Measurements from ENCODE around the gene PDE4B. TPM values are rescaled to one million over a fixed set of nuclear protein-coding genes. Genes with fewer than 3 reads are reported as not detected.

PDE4B gene
- total RNA-seq, 2 donors from 2014 or later: 1.6 to 12.2 TPM

DNA sequence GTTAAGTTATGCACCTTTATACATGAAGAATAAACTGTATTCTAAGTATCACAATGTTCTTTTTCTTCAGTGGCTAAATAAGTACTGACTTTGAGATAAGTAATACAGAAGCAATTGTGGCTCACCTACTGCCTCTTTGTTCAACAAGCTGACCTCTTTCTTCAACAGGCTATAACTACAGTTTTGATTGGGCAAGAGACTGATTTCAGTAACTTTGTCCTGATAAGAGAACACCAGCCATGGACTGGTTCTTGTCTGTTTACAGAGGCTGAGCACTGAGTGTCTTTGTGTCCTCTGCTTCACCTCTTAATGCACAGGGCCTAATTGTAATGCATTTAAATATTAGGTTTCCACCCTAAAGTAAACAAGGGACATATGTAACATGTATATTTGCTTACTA lies 34.6 kb upstream of the PDE4B start:
- H3K27me3 ChIP-seq: no peaks in the 10 kb centered on the region
- TF ChIP-seq POLR2A (IDR thresholded peaks at IDR 0.05): no peak
- TF ChIP-seq, protein P1, sequence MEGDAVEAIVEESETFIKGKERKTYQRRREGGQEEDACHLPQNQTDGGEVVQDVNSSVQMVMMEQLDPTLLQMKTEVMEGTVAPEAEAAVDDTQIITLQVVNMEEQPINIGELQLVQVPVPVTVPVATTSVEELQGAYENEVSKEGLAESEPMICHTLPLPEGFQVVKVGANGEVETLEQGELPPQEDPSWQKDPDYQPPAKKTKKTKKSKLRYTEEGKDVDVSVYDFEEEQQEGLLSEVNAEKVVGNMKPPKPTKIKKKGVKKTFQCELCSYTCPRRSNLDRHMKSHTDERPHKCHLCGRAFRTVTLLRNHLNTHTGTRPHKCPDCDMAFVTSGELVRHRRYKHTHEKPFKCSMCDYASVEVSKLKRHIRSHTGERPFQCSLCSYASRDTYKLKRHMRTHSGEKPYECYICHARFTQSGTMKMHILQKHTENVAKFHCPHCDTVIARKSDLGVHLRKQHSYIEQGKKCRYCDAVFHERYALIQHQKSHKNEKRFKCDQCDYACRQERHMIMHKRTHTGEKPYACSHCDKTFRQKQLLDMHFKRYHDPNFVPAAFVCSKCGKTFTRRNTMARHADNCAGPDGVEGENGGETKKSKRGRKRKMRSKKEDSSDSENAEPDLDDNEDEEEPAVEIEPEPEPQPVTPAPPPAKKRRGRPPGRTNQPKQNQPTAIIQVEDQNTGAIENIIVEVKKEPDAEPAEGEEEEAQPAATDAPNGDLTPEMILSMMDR (IDR thresholded peaks at IDR 0.05): no peak
- H3K4me1 ChIP-seq: peaks cover 17% of the 10 kb centered on the region
- intact Hi-C loops (cut with DNase I): no loop called here
- DNase-seq (no peak), ATAC-seq (no peak)
- H3K36me3 ChIP-seq (replicated peaks in 1 of 2; ENCODE audit: insufficient read depth in 1 of 2, low read depth in 2 of 2): no peaks in the 10 kb centered on the region
- H3K9me3 ChIP-seq: no peaks in the 10 kb centered on the region
- no peak overlapping the region for H3K27ac ChIP-seq
- no peak overlapping the region for H3K4me3 ChIP-seq

DNA sequence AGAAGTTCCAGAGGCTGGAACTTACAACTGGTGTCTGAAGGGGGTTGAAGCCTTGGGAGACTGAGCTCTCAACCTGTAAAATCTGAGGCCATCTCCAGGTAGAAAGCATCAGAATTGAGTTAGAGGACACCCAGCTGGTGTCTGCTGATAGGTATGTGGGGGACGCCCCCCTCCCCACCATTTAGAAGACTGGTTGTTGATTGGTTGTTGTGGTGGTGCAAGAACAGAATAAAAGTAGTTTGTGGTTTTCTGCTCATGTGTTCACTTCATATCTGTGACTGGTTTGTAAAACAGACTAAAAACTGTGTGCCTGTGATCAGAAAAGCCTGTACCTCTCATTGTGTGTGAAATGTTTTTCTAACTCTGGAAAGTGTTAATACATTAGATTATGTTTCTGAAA lies 33.2 kb upstream of the PDE4B start:
- H3K9me3 ChIP-seq: no peaks in the 10 kb centered on the region
- intact Hi-C loops (cut with DNase I): no loop called here
- 60 to 75% methylated on average over 1 of the region's 1 CpG for WGBS, 2 donors
- TF ChIP-seq, protein P1 (IDR thresholded peaks at IDR 0.05): no peak
- no peak for TF ChIP-seq POLR2A (IDR thresholded peaks at IDR 0.05)
- no peak overlapping the region for H3K27ac ChIP-seq
- H3K4me3 ChIP-seq: no peak overlapping the region
- H3K4me1 ChIP-seq: peaks cover 17% of the 10 kb centered on the region
- H3K27me3 ChIP-seq: no peaks in the 10 kb centered on the region
- no peak for DNase-seq
- ATAC-seq: no peak
- H3K36me3 ChIP-seq (replicated peaks in 1 of 2; ENCODE audit: insufficient read depth in 1 of 2, low read depth in 2 of 2): no peaks in the 10 kb centered on the region

DNA sequence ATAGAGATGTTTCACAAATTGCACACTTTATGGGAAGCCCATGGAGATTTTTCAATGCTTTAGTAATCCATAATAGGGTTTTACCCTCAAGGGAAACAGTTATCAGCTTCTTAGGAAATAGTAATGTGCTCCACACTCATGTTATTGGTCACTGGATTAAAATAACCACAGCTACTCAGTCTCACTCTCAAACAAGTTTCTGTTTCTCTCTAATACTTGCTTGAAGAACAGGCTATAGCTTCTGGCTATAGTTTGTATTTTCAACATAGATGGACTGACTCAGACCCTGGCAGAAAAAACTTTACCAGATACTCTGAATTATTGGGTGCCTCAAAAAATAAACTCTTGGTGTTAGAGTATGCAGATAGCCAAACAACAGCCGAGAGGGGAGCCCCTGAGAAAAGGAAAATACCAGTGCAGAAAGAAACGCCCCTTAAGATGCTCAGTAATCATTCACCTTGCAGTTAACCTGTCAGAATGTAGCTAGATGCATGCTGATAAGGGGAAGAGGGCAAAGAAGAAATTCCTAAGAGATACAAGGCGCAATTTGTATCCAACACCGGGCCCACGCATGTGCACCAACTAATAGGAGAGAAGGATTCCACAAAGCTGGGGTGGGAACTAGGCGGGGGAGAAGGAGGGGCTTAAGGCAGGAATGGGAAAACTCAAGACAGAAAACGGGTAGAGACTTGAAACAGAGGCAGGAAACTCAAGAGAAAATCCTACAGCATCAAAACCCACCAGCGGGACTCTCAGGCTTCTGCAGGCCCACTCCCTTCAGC lies 30.4 kb upstream of the PDE4B start:
- TF ChIP-seq, protein P1 (IDR thresholded peaks at IDR 0.05): no peak
- no peak for TF ChIP-seq POLR2A (IDR thresholded peaks at IDR 0.05)
- Histone ChIP-seq H3K27me3 (no peaks in the 10 kb centered on the region), H3K4me1 (peaks cover 6% of the 10 kb centered on the region), H3K9me3 (no peaks in the 10 kb centered on the region), H3K4me3 (no peak overlapping the region), H3K27ac (no peak overlapping the region), H3K36me3 (replicated peaks in 1 of 2; ENCODE audit: insufficient read depth in 1 of 2, low read depth in 2 of 2) (no peaks in the 10 kb centered on the region)
- intact Hi-C loops (cut with DNase I): no loop called here
- 67 to 72% methylated on average over 8 of the region's 8 CpGs for WGBS, 2 donors
- DNase-seq (no peak), ATAC-seq (no peak)

DNA sequence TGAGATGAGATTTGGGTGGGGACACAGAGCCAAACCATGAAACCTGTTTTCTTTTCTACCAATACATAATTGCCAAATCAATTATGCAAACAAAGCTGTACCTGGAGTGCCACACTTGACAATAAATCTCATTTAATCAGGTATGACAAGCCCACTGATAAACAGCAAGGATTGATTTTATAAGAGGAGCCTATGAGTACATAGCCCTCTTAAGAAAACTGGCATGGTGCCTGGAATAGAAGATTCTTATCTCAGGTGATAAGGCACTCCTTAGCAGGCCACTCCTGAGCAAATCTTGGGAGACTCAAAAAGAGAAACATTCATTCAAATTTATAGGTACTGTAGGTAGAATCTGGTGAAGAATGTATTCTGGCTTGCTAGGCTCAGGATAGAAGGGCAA lies 28.6 kb upstream of the PDE4B start:
- no peak overlapping the region for H3K4me3 ChIP-seq
- no peak overlapping the region for H3K27ac ChIP-seq
- DNase-seq (no peak), ATAC-seq (no peak)
- no peaks in the 10 kb centered on the region for H3K9me3 ChIP-seq
- no peaks in the 10 kb centered on the region for H3K36me3 ChIP-seq (replicated peaks in 1 of 2; ENCODE audit: insufficient read depth in 1 of 2, low read depth in 2 of 2)
- intact Hi-C loops (cut with DNase I): no loop called here
- H3K27me3 ChIP-seq: no peaks in the 10 kb centered on the region
- no peaks in the 10 kb centered on the region for H3K4me1 ChIP-seq
- TF ChIP-seq, protein P1 (IDR thresholded peaks at IDR 0.05): no peak
- TF ChIP-seq POLR2A (IDR thresholded peaks at IDR 0.05): no peak

DNA sequence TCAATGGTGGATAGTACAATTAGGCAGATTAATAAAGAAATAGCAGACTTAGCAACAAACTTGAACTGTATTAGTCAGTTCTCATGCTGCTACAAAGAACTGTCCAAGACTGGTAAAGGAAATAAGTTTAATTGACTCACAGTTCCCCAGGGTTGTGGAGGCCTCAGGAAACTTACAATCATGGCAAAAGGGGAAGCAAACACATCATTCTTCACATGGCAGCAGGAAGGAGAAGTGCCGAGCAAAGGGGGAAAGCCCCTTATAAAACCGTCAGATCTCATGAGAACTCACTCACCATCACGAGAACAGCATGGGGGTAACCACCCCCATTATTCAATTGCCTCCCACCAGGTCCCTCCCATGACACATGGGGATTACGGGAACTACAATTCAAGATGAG lies 27.1 kb upstream of the PDE4B start:
- WGBS, 2 donors: 50 to 78% methylated on average over 4 of the region's 4 CpGs
- intact Hi-C loops (cut with DNase I): no loop called here
- DNase-seq (no peak), ATAC-seq (no peak)
- H3K9me3 ChIP-seq: no peaks in the 10 kb centered on the region
- no peak overlapping the region for H3K27ac ChIP-seq
- no peaks in the 10 kb centered on the region for H3K4me1 ChIP-seq
- H3K36me3 ChIP-seq (replicated peaks in 1 of 2; ENCODE audit: insufficient read depth in 1 of 2, low read depth in 2 of 2): no peaks in the 10 kb centered on the region
- H3K27me3 ChIP-seq: no peaks in the 10 kb centered on the region
- no peak overlapping the region for H3K4me3 ChIP-seq
- TF ChIP-seq, protein P1 (IDR thresholded peaks at IDR 0.05): no peak
- no peak for TF ChIP-seq POLR2A (IDR thresholded peaks at IDR 0.05)

Measured in body of pancreas (tissue), 4 donors.